ENCODE measurements around the gene TGOLN2. TPM values are rescaled to one million over a fixed set of nuclear protein-coding genes. Genes with fewer than 3 reads are reported as not detected.
"Not testable (repeated sequence)": the region's sequence is repeated elsewhere in the genome, so short reads cannot be mapped to it uniquely, and the experiment has no call there.

Gene TGOLN2
- total RNA-seq, 2 donors from 2014 or later: 140 to 165 TPM

- Histone ChIP-seq H3K27ac (no peak overlapping the region), H3K4me3 (peak overlapping the region; percentile 50 to 87)
Measured at GRCh38 chr2:85324639-85325465, 2.9 kb downstream of the TGOLN2 start.

GRCh38 chr2:85323988-85324367, 3.8 kb downstream of the TGOLN2 start:
- DNase-seq (ENCODE audit: low spot score); H3K9me3 ChIP-seq; intact Hi-C loops (cut with DNase I); H3K27me3 ChIP-seq (replicated peaks; ENCODE audit: insufficient read depth); H3K27ac ChIP-seq; H3K4me3 ChIP-seq; H3K4me1 ChIP-seq (replicated peaks): not testable (repeated sequence)
- WGBS: 93% methylated on average over 11 of the region's 11 CpGs
- peaks cover 8 to 16% of the 10 kb centered on the region in 2 donors for H3K36me3 ChIP-seq

More at GRCh38 chr2:85324639-85325465, 2.9 kb downstream of the TGOLN2 start:
- Histone ChIP-seq H3K27me3 (replicated peaks; ENCODE audit: insufficient read depth) (no peaks in the 10 kb centered on the region), H3K4me1 (replicated peaks) (peaks cover 5% of the 10 kb centered on the region), H3K9me3 (no peaks in the 10 kb centered on the region), H3K36me3 (peaks cover 8 to 16% of the 10 kb centered on the region in 2 donors)
- no peak for TF ChIP-seq POLR2A (IDR thresholded peaks at IDR 0.05)
- no peak for TF ChIP-seq POLR2AphosphoS5 (IDR thresholded peaks at IDR 0.05)
- TF ChIP-seq CTCF (IDR thresholded peaks at IDR 0.05): no peak
- intact Hi-C loops (cut with DNase I): no loop called here
- 42% methylated on average over 10 of the region's 10 CpGs for WGBS
- DNase-seq (ENCODE audit: low spot score): no peak

DNA sequence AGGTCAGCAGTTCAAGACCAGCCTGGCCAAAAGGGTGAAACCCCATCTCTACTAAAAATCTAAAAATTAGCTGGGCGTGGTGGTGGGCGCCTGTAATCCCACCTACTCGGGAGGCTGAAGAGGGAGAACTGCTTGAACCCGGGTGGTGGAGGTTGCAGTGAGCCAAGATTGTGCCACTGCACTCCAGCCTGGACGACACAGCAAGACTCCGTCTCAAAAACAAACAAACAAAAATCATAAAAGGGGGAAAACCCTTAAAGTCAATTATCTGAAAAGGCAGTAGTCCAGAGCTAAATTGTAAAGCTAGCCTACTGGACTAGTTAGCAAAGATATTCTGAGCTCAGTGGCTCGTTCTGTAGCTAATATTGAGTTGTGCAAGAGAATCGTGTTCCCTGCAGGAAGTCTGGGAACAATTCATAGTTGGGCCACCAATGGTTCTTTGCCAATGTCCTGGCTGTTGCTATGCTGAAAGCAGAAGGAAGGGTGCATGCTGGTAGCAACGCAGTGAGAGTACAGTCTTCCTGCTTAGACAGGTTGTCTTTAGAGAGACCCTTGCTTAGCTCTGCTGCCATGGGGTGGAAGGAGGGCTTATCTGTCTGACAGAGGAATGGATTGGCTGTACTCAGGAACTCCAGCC, 4.3 kb downstream of the TGOLN2 start:
- no peak for DNase-seq (ENCODE audit: low spot score)
- H3K4me3 ChIP-seq: no peak overlapping the region
- H3K9me3 ChIP-seq: no peaks in the 10 kb centered on the region
- H3K36me3 ChIP-seq: peaks cover 8 to 16% of the 10 kb centered on the region in 2 donors
- no peak overlapping the region for H3K27ac ChIP-seq
- TF ChIP-seq CTCF (IDR thresholded peaks at IDR 0.05): no peak
- TF ChIP-seq POLR2A (IDR thresholded peaks at IDR 0.05): no peak
- TF ChIP-seq POLR2AphosphoS5 (IDR thresholded peaks at IDR 0.05): no peak
- H3K27me3 ChIP-seq (replicated peaks; ENCODE audit: insufficient read depth): no peaks in the 10 kb centered on the region
- 77% methylated on average over 9 of the region's 9 CpGs for WGBS
- peaks cover 5% of the 10 kb centered on the region for H3K4me1 ChIP-seq (replicated peaks)
- intact Hi-C loops (cut with DNase I): no loop called here

DNA sequence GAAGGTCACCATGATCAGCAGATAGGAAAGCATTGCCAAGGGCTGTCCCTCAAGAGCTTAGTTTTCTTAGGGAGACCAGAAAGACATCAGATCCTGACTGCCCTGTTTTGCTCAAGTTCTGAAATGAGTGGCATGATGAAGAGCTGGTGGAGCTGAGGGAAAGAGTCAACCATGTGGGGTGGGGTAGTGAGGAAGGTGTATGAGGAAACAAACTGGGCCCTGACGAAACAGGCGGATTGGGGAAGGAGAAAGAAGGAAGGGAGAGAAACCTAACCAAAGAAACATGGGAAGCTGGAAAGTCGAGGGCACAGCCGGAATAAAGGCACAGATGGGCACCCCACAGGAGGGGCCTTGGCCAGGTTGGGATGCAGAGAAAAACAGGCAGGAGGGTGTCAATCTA, 8.0 kb downstream of the TGOLN2 start:
- H3K27me3 ChIP-seq (replicated peaks; ENCODE audit: insufficient read depth): no peaks in the 10 kb centered on the region
- no peak overlapping the region for H3K27ac ChIP-seq
- TF ChIP-seq CTCF (IDR thresholded peaks at IDR 0.05) (no peak), POLR2A (IDR thresholded peaks at IDR 0.05) (no peak), POLR2AphosphoS5 (IDR thresholded peaks at IDR 0.05) (no peak)
- no peaks in the 10 kb centered on the region for H3K9me3 ChIP-seq
- intact Hi-C loops (cut with DNase I): no loop called here
- 89% methylated on average over 4 of the region's 4 CpGs for WGBS
- H3K4me1 ChIP-seq (replicated peaks): no peaks in the 10 kb centered on the region
- H3K36me3 ChIP-seq: peaks cover 8 to 16% of the 10 kb centered on the region in 2 donors
- no peak overlapping the region for H3K4me3 ChIP-seq
- no peak for DNase-seq (ENCODE audit: low spot score)

DNA sequence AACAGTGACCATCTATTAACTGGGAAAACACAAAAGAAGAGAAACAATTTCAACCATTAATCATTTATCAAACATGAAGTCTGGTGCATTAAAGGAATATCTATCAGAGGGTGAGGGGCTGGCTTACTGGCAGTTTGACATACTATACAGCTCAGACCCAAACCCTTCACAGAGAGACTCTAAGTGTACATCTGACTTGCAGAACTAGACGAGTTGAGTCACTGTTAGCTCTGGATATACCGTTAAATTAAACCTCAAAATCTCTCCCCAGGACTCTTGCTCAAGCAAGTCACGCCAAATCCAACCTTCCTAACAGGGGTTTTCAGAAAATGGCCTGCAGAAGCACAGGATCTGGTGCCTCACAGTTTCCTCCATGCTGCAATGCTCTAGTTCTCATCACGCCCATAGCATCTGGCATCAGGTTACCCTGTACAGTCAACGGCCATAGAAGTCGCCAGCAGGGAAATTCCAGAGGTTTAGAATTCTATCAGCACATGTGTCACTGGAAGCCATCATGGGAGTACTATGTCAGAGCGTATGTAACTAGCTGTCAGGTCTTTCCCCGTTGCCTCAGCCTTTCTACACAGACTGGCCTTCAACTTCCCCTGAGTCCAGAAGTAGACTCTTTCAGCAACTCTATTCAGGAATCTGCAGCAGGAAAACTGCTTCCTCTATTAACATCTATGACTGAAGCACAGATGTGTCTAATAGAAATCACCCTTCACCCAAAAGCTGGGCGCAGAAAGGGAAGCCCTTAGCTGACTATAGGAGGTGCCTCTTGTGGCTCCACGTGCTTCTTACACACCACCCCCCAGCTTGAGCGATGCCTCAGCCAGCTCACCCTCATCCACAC, 9.3 kb downstream of the TGOLN2 start:
- Histone ChIP-seq H3K27ac (no peak overlapping the region), H3K36me3 (peaks cover 8 to 11% of the 10 kb centered on the region in 2 donors), H3K27me3 (replicated peaks; ENCODE audit: insufficient read depth) (no peaks in the 10 kb centered on the region), H3K4me1 (replicated peaks) (no peaks in the 10 kb centered on the region), H3K9me3 (no peaks in the 10 kb centered on the region), H3K4me3 (no peak overlapping the region)
- WGBS: 66% methylated on average over 11 of the region's 11 CpGs
- no peak for TF ChIP-seq CTCF (IDR thresholded peaks at IDR 0.05)
- no peak for TF ChIP-seq POLR2AphosphoS5 (IDR thresholded peaks at IDR 0.05)
- no peak for TF ChIP-seq POLR2A (IDR thresholded peaks at IDR 0.05)
- DNase-seq (ENCODE audit: low spot score): no peak
- intact Hi-C loops (cut with DNase I): no loop called here

DNA sequence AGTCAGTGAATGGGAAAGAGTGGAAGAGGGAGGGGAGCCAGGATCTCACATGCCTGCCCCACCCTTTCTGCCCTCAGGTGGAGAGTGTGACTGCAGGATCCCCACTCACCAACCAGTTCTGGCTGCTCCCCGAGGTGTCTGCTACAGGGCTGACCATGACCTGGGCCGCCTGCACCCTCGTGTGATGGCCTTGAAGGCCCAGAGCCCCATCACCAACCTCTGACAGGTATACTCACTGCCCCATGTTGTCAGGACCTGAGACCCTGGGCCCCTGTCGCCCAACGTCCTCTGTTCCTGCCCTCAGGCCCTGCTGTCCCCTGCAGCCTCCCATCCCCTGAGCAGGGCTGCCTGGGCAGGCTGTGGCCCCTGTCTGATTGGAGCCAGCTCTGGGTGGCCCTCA, 11.9 kb downstream of the TGOLN2 start:
- H3K27me3 ChIP-seq (replicated peaks; ENCODE audit: insufficient read depth); H3K36me3 ChIP-seq; H3K4me3 ChIP-seq; H3K9me3 ChIP-seq; H3K4me1 ChIP-seq (replicated peaks); DNase-seq (ENCODE audit: low spot score); H3K27ac ChIP-seq; intact Hi-C loops (cut with DNase I): not testable (repeated sequence)
- 89% methylated on average over 4 of the region's 5 CpGs for WGBS

Data from prostate gland (tissue), 2 donors.